Stimulated activated CD8-positive, alpha-beta memory T cell treated with anti-CD3 and anti-CD28 coated beads, Interleukin-15, amount 100 ng/mL, for 48 hours (primary cell): ENCODE measurements around the gene HSPA4L.

Experiments used
- DNase-seq, 2 donors: peaks; one replicate each; pipeline ENCODE4 v3.0.0-alpha.2; 2020; ENCODE audit warnings: low read depth in 2 of 2

The HSPA4L gene

GRCh38 chr4:127783955-127784770, 2.0 kb downstream of the HSPA4L start:
- no peak for DNase-seq

- DNase-seq = no peak
Observed at GRCh38 chr4:127788517-127788916, 6.4 kb downstream of the HSPA4L start.

GRCh38 chr4:127791391-127791790, 9.3 kb downstream of the HSPA4L start:
- DNase-seq = no peak

GRCh38 chr4:127793528-127793927, 11.4 kb downstream of the HSPA4L start:
- no peak for DNase-seq

GRCh38 chr4:127799711-127800110, 17.6 kb downstream of the HSPA4L start:
- no peak for DNase-seq

- DNase-seq = no peak
Observed at GRCh38 chr4:127809173-127809800, 27.2 kb downstream of the HSPA4L start.

- DNase-seq = no peak
Observed at GRCh38 chr4:127810551-127810950, 28.4 kb downstream of the HSPA4L start.

GRCh38 chr4:127822430-127822829, 40.3 kb downstream of the HSPA4L start:
- no peak for DNase-seq

- DNase-seq = no peak
Observed at GRCh38 chr4:127828121-127828520, 46.0 kb downstream of the HSPA4L start.

GRCh38 chr4:127829014-127829413, 46.9 kb downstream of the HSPA4L start:
- DNase-seq = no peak

GRCh38 chr4:127832585-127832984, 50.5 kb downstream of the HSPA4L start:
- DNase-seq = no peak

- DNase-seq = no peak
Observed at GRCh38 chr4:127843704-127844600, 61.8 kb downstream of the HSPA4L start.

- DNase-seq = no peak
Observed at GRCh38 chr4:127844601-127845116, 62.5 kb downstream of the HSPA4L start.

GRCh38 chr4:127846061-127846460, 63.9 kb downstream of the HSPA4L start:
- no peak for DNase-seq

- DNase-seq = no peak
Observed at GRCh38 chr4:127846765-127847164, 64.6 kb downstream of the HSPA4L start.

GRCh38 chr4:127849505-127850234, 67.5 kb downstream of the HSPA4L start:
- DNase-seq = no peak

GRCh38 chr4:127852661-127853060, 70.5 kb downstream of the HSPA4L start:
- DNase-seq = no peak

- DNase-seq = no peak
Observed at GRCh38 chr4:127856196-127856812, 74.2 kb downstream of the HSPA4L start.

GRCh38 chr4:127856813-127857447, 74.8 kb downstream of the HSPA4L start:
- DNase-seq = no peak

GRCh38 chr4:127857641-127858040, 75.5 kb downstream of the HSPA4L start:
- no peak for DNase-seq
